ENCODE results near the gene SLC30A5.

SLC30A5 gene

DNA sequence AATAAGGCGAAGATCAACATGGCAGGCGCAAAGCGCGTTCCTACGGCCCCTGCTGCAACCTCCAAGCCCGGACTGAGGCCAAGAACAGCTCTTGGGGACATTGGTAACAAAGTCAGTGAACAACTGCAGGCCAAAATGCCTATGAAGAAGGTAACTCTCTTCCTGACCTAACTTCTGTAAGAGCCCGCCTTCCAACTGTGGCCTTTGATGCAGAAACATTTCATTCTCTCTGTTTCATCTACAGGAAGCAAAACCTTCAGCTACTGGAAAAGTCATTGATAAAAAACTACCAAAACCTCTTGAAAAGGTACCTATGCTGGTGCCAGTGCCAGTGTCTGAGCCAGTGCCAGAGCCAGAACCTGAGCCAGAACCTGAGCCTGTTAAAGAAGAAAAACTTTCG, 74.1 kb downstream of the SLC30A5 start:
- no peak for DNase-seq

DNA sequence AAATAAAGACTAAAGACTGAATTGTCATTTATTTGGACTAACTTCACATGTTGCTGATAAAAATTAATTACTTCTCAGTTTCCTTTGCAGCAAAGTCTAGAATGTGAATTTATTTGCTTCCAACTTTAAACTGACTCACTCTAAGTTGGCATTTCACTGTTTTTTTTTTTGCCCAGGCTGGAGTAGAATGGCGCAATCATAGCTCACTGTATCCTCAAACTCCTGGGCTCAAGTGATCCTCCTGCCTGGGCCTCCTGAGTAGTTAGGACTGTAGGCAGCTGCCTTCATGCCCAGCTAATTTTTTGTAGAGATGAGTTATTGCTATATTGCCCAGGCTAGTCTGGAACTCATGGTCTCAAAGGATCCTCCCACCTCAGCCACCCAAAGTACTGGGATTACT, 76.7 kb downstream of the SLC30A5 start:
- no peak for DNase-seq

DNA sequence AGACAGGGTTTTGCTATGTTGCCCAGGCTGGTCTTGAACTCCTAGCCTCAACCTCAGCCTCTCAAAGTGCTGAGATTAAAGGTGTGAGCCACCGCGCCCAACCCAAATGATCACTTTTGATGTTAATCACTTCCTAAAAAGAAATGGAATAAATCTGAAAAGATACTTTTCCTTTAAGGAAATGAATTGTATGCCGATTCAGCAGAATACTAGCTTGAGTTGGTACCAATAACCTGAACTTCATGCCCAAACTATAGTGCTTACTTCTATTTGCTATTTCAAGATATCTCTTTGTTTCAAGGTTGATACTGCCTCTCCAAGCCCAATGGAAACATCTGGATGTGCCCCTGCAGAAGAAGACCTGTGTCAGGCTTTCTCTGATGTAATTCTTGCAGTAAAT, 77.2 kb downstream of the SLC30A5 start:
- no peak for DNase-seq

Measured in NCI-H524 (cell line).